GOT3 (cell line): ENCODE measurements around the gene DYRK4.

Experiments used
- DNase-seq: peaks from one replicate; lab custom pipeline; 2025; ENCODE audit warnings: mixed read lengths; lab: John Stamatoyannopoulos, UW

The DYRK4 gene

DNA sequence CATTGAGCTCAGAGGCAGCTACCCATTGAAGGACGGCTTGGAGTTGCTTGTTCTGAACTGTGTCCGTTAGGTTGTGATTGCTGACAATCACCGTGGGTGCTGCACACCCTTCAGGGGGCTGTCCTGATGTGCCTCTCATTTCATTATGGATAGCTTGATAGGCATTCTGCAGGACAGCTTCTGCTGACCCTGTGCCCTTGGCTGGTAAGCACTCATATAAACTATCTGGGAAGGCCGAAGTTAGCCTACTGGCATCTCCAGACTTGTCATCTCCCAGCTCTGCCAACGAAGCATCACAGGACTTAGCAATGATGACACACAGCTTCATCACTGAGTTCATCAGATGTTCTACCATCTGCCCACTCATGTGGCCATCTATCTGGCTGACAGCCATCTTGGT lies 64.5 kb downstream of the DYRK4 start:
- no peak for DNase-seq

DNA sequence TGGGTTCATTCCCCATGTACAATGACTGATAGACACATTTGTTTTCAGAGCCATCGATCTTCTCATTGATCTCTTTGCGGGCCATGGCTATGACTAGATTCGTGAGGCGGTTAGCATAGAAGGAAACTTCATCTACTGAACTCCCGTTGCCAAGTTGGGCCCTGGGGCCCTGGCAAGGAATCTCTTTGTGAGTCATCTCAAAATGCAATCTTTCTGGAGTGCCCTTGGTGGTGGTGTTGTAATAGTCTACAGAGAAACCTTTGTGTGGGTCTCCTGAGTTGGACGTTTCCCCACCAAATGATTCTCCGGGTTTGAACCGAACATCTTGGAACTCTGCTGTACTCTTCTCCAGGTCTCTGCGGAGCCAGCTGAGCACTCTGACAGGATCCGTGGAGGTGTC lies 66.4 kb downstream of the DYRK4 start:
- DNase-seq = no peak

DNA sequence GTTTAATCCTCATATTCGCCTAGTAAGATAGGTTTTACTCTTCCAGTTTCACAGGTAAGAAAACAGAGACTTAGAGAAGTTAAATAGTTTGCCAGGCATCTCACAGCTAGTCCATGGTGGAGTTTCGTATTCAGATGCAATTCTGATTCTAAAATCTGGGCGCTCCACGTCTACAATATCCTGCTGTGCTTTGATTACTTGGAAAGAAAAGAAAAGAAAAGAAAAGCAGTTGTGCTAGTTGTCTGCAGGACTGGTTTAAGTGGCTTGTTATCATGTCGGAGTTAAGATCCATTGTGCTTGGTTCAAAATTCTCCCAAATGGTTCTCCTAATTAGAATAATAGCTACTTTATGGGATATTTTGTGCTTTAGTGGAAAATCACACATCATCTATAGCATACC lies 68.3 kb downstream of the DYRK4 start:
- DNase-seq = no peak

DNA sequence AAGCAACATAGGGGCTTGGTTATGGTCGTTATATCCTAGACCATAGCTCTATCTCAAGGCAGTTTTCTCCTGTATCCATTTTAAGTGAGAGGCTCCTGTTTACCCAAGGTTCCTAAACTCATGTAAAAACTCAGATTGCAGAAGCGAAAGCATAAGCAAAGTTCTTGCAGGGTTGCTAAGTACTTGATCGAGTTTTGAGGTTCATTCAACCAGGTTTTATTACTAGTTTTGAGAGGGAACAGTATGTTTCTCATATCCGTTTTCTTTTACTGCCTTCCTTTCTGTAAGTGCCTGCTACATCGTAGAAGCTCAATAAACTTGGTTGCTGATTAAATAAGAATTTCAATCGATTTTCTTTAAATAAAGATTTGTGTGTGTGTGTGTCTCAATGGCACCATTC lies 81.7 kb downstream of the DYRK4 start:
- no peak for DNase-seq

DNA sequence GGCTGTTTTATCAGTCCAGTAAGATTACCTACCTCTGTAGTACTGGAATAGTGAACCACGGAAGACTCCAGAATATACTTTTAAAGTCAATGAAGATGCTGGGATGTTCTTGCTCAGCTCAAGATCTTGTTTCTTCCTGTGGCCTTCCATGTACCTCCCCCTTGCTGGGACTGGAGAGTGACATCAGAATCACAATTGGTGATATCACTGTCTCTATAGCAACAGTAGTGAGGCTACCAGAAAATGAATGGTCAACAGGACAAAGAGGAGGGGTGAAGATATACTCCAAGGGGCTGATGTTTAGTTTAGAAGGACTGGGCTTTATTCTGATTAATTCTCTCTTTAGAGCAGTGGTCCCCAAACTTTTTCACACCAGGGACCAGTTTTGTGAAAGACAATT lies 83.0 kb downstream of the DYRK4 start:
- no peak for DNase-seq

DNA sequence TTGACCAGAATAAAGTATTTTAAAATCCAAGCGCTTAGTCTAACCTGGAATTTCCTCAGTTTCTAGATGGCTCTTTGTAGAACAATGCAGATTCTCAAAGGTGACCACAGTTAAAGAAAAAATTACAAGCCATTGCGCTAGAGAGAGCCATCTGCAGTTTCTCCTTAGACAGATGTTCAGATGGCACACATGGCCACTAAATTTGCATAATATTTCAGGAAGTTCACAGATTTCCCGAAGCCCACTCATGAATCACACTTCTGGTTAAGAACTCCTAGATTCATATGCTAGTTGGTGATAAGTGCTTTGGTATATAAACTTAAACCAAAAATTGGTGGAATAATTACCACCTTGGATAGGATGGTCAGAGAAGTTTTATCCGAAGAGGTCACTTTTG lies 86.1 kb downstream of the DYRK4 start:
- no peak for DNase-seq

DNA sequence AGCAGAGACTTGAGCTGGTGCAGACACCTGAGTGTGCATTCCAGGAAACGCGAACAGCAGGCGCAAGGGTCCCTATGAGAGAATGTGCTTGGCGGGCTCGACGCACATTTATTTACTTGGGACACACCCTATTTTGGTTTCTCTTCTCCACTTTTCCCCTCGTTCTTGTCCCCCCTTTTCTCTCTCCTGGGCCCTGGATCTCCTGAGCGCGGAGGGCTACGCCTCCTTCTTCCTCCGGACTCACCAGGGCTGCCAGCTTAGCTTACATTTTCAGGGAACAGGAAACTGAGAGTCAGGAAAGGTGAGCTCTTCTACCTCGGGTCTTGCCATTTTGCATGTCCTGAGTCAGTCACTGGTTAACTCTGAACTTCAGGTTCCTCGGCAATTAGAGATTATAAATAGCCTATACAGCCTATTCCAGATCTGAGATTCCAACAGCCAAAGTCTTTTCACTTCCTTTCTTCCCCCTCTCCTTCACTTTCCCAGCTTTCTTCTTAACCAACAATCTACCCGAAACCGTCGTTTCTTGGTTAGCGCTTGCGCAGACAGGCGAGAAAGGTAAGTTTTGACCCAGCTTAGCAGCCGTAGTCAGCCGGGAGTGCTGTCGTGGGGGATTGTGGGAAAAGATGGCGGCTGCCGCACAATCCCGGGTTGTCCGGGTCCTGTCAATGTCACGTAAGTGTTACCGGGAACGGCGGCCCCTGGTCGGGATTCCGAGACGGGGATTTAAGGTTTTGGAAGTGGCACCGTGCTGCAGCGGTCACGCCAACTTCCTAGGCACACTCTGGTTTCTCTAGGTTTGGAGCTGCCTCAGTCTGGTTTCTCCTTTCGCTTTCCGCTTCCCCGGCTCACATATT lies 86.7 kb downstream of the DYRK4 start, which contains the start of the genes AKAP3 and NDUFA9:
AKAP3 (minus strand) TSS at position 551 of the 857 bp plus-strand sequence. CDS start 10,855 bp downstream, outside the sequence.
NDUFA9 (plus strand) TSS at position 614 of the 857 bp plus-strand sequence; CDS start at position 627, 13 bp downstream.
- no peak for DNase-seq

DNA sequence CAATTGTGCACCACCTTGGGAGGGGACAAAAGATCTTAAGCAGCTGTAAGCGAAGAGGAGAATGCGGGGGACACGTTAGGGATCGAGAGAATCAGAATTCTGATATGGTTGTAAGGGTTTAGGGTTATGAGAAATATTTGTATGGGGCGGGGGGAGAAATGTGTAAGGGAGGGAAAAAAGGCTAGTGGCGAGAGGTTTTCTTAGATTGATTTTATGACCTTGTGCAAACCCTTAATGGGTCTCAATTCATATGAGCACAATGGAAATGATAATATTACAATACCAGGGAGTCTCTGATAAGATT lies 87.3 kb downstream of the DYRK4 start:
- no peak for DNase-seq

DNA sequence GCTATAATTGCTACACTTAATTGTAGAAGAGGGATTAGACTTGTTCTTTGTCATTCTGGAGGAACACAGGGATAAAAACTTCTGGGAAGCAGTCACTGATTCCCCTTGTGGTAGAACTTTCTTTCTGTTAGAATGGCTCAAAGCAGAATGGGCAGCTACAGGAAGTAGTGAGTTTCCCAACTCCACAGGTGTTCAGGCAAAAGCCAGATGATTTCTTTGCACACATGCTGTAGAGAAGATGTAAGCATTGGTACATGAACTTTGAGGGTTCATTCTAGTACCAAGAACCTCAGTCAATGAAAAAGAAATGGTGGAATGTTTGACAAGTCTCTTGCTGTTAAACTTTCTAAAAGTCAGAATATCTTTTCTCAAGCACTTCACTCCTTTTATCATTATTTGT lies 91.2 kb downstream of the DYRK4 start:
- DNase-seq = no peak

DNA sequence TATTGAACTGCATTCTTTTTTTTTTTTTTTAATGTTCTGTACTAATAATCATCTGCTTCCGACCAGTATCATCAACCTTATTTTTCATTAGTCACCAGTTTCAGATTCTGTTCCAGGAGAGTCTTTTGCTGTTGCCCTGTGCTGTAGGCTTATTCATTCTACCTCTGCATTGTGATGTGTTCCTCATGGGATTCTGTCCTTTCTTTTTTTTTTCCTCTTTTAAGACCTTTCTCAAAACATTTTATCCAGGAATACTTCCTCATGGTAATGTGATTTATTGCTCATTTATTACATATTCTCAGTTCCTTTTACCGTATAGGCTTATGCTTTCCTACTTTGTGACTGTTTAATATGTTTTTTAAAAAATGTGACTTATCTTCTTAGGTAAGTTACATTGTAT lies 91.7 kb downstream of the DYRK4 start:
- DNase-seq = no peak
